Measurements from ENCODE around the gene MGAT5B. TPM values are rescaled to one million over a fixed set of nuclear protein-coding genes. Genes with fewer than 3 reads are reported as not detected.
"Not testable (repeated sequence)": the region's sequence is repeated elsewhere in the genome, so short reads cannot be mapped to it uniquely, and the experiment has no call there.

Gene MGAT5B
- total and polyA plus RNA-seq, 2 donors from 2014 or later, result 0.56 to 2.3 TPM

DNA sequence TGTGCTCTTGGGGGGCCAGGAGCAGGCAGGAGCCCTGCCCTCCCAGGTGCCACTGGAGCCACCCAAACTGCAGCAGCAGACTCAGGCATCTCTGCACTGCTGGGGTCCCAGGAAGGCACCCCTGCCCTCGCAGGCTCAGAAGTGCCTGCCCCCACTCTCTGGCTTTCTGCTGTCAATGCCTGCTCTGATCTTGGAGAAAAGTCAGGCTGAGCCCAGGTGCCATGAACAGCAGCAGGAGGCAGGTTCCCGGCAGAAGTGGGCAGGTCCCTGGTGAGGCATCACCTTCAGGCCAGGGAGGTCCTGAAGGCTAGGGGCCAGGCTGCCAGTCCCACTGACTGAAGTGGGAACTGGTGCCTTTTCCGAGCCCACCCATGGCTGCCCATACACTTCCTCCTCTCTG, 106.5 kb downstream of the MGAT5B start:
- H3K27ac ChIP-seq (ENCODE audit: low read depth in 2 of 2, low read length in 2 of 2), result no peak overlapping the region
- H3K9me3 ChIP-seq (ENCODE audit: control insufficient read depth in 2 of 3, insufficient read depth in 1 of 3, low read length in 3 of 3), result peaks cover 0 to 4% (median 0%) of the 10 kb centered on the region in 3 donors
- H3K36me3 ChIP-seq (ENCODE audit: control insufficient read depth in 2 of 3, insufficient read depth in 3 of 3, low read length in 3 of 3), result no peaks in the 10 kb centered on the region
- no peaks in the 10 kb centered on the region for H3K27me3 ChIP-seq (ENCODE audit: control insufficient read depth, insufficient read depth, low read length)
- FAIRE-seq (no peak), DNase-seq (no peak)
- no peaks in the 10 kb centered on the region for H3K4me1 ChIP-seq (ENCODE audit: control insufficient read depth in 2 of 3, insufficient read depth in 2 of 3, low read depth in 1 of 3, low read length in 3 of 3)
- H3K4me3 ChIP-seq (ENCODE audit: low read length in 3 of 3), result no peak overlapping the region
- TF ChIP-seq, protein P1, sequence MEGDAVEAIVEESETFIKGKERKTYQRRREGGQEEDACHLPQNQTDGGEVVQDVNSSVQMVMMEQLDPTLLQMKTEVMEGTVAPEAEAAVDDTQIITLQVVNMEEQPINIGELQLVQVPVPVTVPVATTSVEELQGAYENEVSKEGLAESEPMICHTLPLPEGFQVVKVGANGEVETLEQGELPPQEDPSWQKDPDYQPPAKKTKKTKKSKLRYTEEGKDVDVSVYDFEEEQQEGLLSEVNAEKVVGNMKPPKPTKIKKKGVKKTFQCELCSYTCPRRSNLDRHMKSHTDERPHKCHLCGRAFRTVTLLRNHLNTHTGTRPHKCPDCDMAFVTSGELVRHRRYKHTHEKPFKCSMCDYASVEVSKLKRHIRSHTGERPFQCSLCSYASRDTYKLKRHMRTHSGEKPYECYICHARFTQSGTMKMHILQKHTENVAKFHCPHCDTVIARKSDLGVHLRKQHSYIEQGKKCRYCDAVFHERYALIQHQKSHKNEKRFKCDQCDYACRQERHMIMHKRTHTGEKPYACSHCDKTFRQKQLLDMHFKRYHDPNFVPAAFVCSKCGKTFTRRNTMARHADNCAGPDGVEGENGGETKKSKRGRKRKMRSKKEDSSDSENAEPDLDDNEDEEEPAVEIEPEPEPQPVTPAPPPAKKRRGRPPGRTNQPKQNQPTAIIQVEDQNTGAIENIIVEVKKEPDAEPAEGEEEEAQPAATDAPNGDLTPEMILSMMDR (IDR thresholded peaks at IDR 0.05; ENCODE audit: borderline replicate concordance, extremely low read depth, insufficient read depth), result no peak
- intact Hi-C loops (cut with DNase I), result no loop called here
- H3K9ac ChIP-seq (ENCODE audit: low read length in 3 of 3), result no peak overlapping the region

DNA sequence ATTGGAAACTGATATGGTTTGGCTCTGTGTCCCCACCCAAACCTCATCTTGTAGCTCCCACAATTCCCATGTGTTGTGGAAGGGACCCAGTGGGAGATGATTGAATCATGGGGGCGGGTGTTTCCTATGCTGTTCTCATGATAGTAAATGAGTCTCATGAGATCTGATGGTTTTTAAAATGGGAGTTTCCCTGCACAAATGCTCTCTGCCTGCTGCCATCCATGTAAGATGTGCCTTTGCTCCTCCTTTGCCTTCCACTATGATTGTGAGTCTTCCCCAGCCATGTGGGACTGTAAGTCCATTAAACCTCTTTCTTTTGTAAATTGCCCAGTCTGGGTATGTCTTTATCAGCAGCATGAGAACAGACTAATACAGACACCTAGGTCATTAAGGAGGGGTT, 109.8 kb downstream of the MGAT5B start:
- H3K4me3 ChIP-seq (ENCODE audit: low read length in 3 of 3); intact Hi-C loops (cut with DNase I); H3K36me3 ChIP-seq (ENCODE audit: control insufficient read depth in 2 of 3, insufficient read depth in 3 of 3, low read length in 3 of 3); H3K9ac ChIP-seq (ENCODE audit: low read length in 3 of 3); DNase-seq; H3K27ac ChIP-seq (ENCODE audit: low read depth in 2 of 2, low read length in 2 of 2); H3K9me3 ChIP-seq (ENCODE audit: control insufficient read depth in 2 of 3, insufficient read depth in 1 of 3, low read length in 3 of 3); H3K4me1 ChIP-seq (ENCODE audit: control insufficient read depth in 2 of 3, insufficient read depth in 2 of 3, low read depth in 1 of 3, low read length in 3 of 3); FAIRE-seq; H3K27me3 ChIP-seq (ENCODE audit: control insufficient read depth, insufficient read depth, low read length): not testable (repeated sequence)

DNA sequence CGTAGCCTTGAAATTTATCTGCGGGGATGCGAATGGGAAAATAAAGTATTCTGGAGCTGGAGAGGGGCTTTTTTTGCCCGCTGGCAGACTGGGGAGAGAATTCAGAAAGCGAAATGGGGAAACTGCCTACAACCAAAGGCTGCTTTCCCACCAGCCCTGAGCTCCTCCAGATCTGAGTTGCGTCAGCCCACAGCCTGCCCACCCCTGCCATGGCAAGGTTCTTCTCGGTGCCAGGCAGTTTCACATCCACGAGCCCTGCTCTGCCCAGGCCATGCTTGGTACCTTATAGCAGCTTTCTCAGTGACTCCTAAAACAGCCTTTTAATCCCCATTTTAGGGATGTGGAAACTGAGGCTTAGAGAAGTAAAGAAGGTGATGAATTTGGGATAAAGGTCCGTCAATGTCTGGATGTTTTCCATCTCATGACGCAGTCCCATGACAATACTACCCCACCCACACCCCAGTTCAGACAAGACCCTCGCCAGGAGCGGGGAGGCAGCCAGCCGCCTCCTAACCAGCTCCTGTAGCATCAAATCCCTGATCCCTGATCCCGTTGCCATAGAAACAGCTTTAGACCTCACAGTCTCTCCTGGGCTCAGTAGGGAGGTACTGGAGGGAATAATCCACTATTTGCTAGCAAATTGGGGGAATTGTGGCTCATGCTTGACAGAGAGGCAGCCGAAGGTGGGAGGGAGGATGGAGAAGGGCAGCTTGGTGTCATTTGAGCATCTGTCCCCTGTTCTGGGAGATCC, 113.5 kb downstream of the MGAT5B start:
- H3K27me3 ChIP-seq (ENCODE audit: control insufficient read depth, insufficient read depth, low read length), result no peaks in the 10 kb centered on the region
- peaks cover 0 to 4% (median 0%) of the 10 kb centered on the region in 3 donors for H3K9me3 ChIP-seq (ENCODE audit: control insufficient read depth in 2 of 3, insufficient read depth in 1 of 3, low read length in 3 of 3)
- DNase-seq (peak in 1 of 5 donors; percentile 26), FAIRE-seq (no peak)
- no peak overlapping the region for H3K4me3 ChIP-seq (ENCODE audit: low read length in 3 of 3)
- H3K27ac ChIP-seq (ENCODE audit: low read depth in 2 of 2, low read length in 2 of 2), result no peak overlapping the region
- H3K4me1 ChIP-seq (ENCODE audit: control insufficient read depth in 2 of 3, insufficient read depth in 2 of 3, low read depth in 1 of 3, low read length in 3 of 3), result no peaks in the 10 kb centered on the region
- no peak overlapping the region for H3K9ac ChIP-seq (ENCODE audit: low read length in 3 of 3)
- intact Hi-C loops (cut with DNase I), result no loop called here
- TF ChIP-seq, protein P1 (IDR thresholded peaks at IDR 0.05; ENCODE audit: borderline replicate concordance, extremely low read depth, insufficient read depth), result no peak
- no peaks in the 10 kb centered on the region for H3K36me3 ChIP-seq (ENCODE audit: control insufficient read depth in 2 of 3, insufficient read depth in 3 of 3, low read length in 3 of 3)

DNA sequence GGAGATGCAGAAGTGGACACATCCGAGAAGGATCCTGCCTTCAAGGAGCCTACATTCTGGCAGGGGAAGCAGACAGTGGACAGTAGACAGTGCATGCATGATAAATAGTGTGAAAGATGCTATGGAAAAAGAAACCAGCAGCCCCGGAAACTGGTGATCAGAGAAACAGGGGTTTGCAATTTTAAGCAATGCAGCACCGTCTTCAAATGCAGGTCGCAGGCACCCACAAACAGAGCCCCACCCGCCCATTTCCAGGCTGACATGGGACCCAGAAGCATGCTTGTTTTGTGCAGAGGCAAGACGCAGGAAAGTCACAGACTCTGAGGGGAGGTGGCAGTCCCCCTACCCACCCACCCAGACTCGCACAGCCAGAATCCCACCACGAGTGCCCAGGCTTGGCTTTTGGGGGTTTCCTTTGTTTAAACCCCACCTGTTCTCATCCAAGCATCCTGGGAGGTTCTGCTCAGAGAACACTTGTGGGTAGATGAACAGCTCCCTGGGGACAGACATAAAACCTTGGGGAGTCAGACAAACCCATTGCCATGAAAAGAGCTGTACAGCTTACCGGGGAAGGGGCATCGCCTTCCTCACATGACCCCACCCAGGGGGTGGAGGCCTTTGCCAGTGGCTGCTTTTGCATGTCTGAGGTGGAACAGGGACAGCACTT, 114.3 kb downstream of the MGAT5B start:
- H3K4me3 ChIP-seq (ENCODE audit: low read length in 3 of 3), result no peak overlapping the region
- no peak for DNase-seq
- H3K4me1 ChIP-seq (ENCODE audit: control insufficient read depth in 2 of 3, insufficient read depth in 2 of 3, low read depth in 1 of 3, low read length in 3 of 3), result no peaks in the 10 kb centered on the region
- FAIRE-seq, result no peak
- H3K27me3 ChIP-seq (ENCODE audit: control insufficient read depth, insufficient read depth, low read length), result no peaks in the 10 kb centered on the region
- no peaks in the 10 kb centered on the region for H3K9me3 ChIP-seq (ENCODE audit: control insufficient read depth in 2 of 3, insufficient read depth in 1 of 3, low read length in 3 of 3)
- no peak overlapping the region for H3K9ac ChIP-seq (ENCODE audit: low read length in 3 of 3)
- intact Hi-C loops (cut with DNase I), result no loop called here
- no peak overlapping the region for H3K27ac ChIP-seq (ENCODE audit: low read depth in 2 of 2, low read length in 2 of 2)
- TF ChIP-seq, protein P1 (IDR thresholded peaks at IDR 0.05; ENCODE audit: borderline replicate concordance, extremely low read depth, insufficient read depth), result no peak
- H3K36me3 ChIP-seq (ENCODE audit: control insufficient read depth in 2 of 3, insufficient read depth in 3 of 3, low read length in 3 of 3), result no peaks in the 10 kb centered on the region
